ENCODE measurements around the gene ZNF644.

Gene ZNF644

DNA sequence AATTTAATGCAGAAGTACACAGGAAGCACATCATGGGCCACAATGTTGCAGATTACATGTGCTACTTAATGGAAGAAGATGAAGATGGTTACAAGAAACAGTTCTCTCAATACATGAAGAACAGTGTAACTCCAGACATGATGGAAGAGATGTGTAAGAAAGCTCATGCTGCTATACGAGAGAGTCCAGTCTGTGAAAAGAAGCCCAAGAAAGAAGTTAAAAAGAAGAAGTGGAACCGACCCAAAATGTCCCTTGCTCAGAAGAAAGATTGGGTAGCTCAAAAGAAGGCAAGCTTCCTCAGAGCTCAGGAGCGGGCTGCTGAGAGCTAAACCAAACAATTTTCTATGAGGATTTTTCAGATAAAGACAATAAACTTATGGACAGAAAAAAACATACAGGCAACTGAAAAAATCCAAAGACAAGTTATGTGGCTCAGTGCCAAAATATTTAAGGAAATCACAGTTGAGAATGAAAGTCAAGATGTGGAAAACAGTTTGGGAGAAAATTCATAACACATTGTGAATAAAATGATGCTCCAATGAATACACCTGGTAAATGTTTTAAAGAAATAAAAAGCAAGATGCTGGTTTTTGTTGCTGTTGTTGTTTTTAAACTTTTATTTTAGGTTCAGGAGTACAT lies 2.8 kb upstream of the ZNF644 start:
- WGBS (ENCODE audit: insufficient coverage, insufficient read length): no CpG with 5 or more reads among the region's 3 CpGs
- Histone ChIP-seq H3K4me3 (ENCODE audit: low read length) (no peak overlapping the region), H3K9me3 (ENCODE audit: control insufficient read depth, insufficient read depth, low read length) (no peaks in the 10 kb centered on the region), H3K4me1 (ENCODE audit: control insufficient read depth, insufficient read depth, low read length) (peaks cover 3% of the 10 kb centered on the region; the same call in 1 of the 2 replicates), H3K36me3 (ENCODE audit: control insufficient read depth, insufficient read depth, low read length) (no peaks in the 10 kb centered on the region), H3K27ac (ENCODE audit: low read length) (no peak overlapping the region), H3K27me3 (ENCODE audit: control insufficient read depth, insufficient read depth, low read length) (no peaks in the 10 kb centered on the region)
- DNase-seq (ENCODE audit: low read depth, low spot score): no peak

DNA sequence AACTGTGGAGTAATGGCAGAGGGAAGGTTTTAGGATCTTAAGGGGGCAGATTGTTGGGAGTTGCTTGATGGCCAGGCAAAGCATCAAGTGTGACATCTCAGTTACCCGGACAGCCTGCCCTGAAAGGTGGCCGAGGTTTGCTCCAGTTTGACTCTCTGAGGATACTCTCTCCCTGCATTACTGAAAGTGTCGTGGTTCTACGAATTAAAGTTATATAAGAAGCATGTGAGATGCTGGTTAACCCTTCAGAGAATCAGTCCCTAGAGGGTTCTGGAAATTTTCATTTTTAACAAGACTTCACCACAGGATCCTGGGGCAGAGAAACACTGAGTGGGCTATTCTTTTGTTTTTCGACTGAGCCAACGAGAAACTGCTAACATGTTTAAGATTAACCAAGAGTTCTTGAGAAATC lies 689 bp upstream of the ZNF644 start:
- no peaks in the 10 kb centered on the region for H3K36me3 ChIP-seq (ENCODE audit: control insufficient read depth, insufficient read depth, low read length)
- H3K27me3 ChIP-seq (ENCODE audit: control insufficient read depth, insufficient read depth, low read length): no peaks in the 10 kb centered on the region
- no peak for DNase-seq (ENCODE audit: low read depth, low spot score)
- peaks cover 3% of the 10 kb centered on the region; the same call in 1 of the 2 replicates for H3K4me1 ChIP-seq (ENCODE audit: control insufficient read depth, insufficient read depth, low read length)
- WGBS (ENCODE audit: insufficient coverage, insufficient read length): no CpG with 5 or more reads among the region's 6 CpGs
- H3K9me3 ChIP-seq (ENCODE audit: control insufficient read depth, insufficient read depth, low read length): no peaks in the 10 kb centered on the region
- H3K4me3 ChIP-seq (ENCODE audit: low read length): peak overlapping the region; percentile 59; the same call in 1 of the 2 replicates
- no peak overlapping the region for H3K27ac ChIP-seq (ENCODE audit: low read length)

DNA sequence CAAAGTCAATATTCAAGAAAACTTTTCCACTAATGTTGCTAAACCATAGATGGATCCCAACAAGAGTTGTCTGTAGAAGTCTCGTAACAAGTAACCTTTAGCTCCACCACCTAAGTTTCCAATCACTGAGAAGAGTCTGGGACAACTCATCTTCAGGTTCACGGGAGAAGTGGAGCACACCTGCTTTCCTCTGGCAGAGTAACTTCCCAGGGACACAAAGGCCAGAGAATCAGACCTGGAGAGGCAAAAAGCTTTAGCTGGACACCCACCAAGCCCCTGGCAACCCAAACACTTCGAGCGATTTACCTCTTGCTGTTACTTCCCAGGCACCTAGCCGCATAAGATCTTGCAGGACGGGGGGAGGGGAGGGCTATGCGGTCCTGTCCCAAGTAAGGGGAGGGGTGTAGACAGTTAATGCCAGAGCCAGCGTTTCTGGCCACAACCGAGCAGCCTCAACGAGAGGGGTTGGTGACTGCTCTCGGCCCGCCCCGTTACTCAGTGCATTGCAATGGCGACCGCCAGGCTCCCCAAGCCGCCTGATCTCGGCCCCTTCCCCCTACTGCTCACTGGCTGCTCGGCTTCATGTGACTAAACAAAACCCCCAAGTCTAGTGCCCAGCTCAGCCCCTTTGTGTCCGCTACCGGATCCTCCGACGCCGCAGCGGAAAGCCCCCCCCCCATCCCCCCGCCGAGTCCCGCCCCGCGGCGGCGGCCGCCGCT lies 709 bp downstream of the ZNF644 start:
- Histone ChIP-seq H3K4me1 (ENCODE audit: control insufficient read depth, insufficient read depth, low read length) (peaks cover 4% of the 10 kb centered on the region; the same call in 1 of the 2 replicates), H3K9me3 (ENCODE audit: control insufficient read depth, insufficient read depth, low read length) (no peaks in the 10 kb centered on the region)

DNA sequence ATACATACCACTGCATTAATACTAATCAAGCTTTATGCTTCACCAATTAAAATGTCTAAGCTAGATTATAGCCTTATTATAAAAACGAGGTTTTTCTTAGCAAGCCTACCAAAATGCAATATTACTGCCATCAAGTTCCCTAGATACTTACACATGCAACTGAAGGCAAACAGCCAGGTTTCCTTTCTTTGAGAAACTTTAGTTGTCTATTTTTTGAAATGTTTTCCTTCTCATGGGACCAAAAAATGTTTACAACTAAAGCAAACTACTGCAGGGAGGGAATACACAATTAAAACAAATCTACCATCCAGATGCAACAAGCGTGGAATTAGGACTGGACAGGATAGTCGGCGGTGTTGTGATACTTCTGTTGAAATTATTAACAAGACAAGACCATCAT lies 1.3 kb downstream of the ZNF644 start:
- no peak for DNase-seq (ENCODE audit: low read depth, low spot score)
- Histone ChIP-seq H3K4me3 (ENCODE audit: low read length) (peak overlapping the region; percentile 59; the same call in 1 of the 2 replicates), H3K36me3 (ENCODE audit: control insufficient read depth, insufficient read depth, low read length) (no peaks in the 10 kb centered on the region), H3K9me3 (ENCODE audit: control insufficient read depth, insufficient read depth, low read length) (no peaks in the 10 kb centered on the region), H3K27me3 (ENCODE audit: control insufficient read depth, insufficient read depth, low read length) (no peaks in the 10 kb centered on the region), H3K27ac (ENCODE audit: low read length) (no peak overlapping the region), H3K4me1 (ENCODE audit: control insufficient read depth, insufficient read depth, low read length) (peaks cover 5% of the 10 kb centered on the region; the same call in 1 of the 2 replicates)
- WGBS (ENCODE audit: insufficient coverage, insufficient read length): no CpG with 5 or more reads among the region's 4 CpGs

More for the DNA sequence above, 709 bp downstream of the ZNF644 start:
- H3K27me3 ChIP-seq (ENCODE audit: control insufficient read depth, insufficient read depth, low read length): no peaks in the 10 kb centered on the region
- H3K27ac ChIP-seq (ENCODE audit: low read length): peak overlapping the region; percentile 22
- no CpG with 5 or more reads among the region's 33 CpGs for WGBS (ENCODE audit: insufficient coverage, insufficient read length)
- H3K4me3 ChIP-seq (ENCODE audit: low read length): peak overlapping the region; percentile 59; the same call in 1 of the 2 replicates
- no peaks in the 10 kb centered on the region for H3K36me3 ChIP-seq (ENCODE audit: control insufficient read depth, insufficient read depth, low read length)
- DNase-seq (ENCODE audit: low read depth, low spot score): peak; percentile 54

DNA sequence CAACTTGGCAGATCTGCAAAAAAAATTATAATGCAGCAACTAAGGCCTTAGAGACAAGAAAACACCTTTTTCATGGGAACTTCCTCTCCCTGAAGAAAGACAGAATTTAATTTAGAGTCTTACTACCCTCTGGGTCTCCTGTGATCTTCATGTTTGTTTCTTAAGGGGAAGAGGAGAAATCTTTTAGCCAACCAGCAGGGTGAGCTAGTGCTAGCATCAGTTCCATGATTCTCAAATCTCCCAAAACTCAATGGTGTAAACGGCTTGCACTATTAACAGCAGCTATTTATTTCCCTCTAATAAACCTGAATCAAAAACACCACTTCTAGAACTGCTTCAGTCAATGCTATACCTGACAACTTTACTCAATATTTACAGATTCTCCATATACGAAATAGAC lies 3.8 kb downstream of the ZNF644 start:
- H3K9me3 ChIP-seq (ENCODE audit: control insufficient read depth, insufficient read depth, low read length): no peaks in the 10 kb centered on the region
- no peak overlapping the region for H3K27ac ChIP-seq (ENCODE audit: low read length)
- H3K4me3 ChIP-seq (ENCODE audit: low read length): no peak overlapping the region
- H3K4me1 ChIP-seq (ENCODE audit: control insufficient read depth, insufficient read depth, low read length): peaks cover 6% of the 10 kb centered on the region; the same call in 1 of the 2 replicates
- H3K27me3 ChIP-seq (ENCODE audit: control insufficient read depth, insufficient read depth, low read length): no peaks in the 10 kb centered on the region
- WGBS (ENCODE audit: insufficient coverage, insufficient read length): no CpG with 5 or more reads among the region's 2 CpGs
- no peaks in the 10 kb centered on the region for H3K36me3 ChIP-seq (ENCODE audit: control insufficient read depth, insufficient read depth, low read length)
- no peak for DNase-seq (ENCODE audit: low read depth, low spot score)

DNA sequence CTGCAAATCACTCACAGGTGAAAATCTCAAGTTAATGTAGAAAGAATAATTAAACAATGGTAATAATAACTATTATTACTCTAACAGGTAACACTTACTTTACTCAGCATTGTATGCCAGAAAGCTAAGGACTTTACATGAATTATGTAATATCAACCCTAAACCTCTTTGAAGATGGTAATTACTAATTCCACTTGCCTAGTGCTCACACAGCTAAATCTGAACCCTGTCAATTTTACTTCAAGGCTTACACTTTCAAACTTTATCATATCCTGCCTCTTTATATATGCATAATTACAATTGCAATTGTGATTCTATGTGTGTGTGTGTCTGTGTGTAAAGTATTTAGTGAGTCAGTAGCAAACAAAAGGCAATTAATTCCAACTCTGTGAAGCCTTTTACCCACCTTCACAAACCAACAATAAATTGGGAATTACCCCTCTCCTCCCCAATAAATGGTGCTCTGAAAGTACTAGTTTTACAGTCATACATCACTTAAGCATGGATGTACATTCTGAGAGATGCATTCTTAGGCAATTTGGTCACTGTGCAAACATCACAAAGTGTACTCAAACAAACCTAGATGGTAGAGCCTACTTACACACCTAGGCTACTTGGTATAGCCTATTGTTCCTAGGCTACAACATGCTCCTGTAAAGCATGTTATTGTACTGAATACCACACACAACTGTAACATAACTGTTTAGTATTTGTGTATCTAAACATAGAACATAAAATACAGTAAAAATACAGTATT lies 5.9 kb downstream of the ZNF644 start:
- DNase-seq (ENCODE audit: low read depth, low spot score): no peak

DNA sequence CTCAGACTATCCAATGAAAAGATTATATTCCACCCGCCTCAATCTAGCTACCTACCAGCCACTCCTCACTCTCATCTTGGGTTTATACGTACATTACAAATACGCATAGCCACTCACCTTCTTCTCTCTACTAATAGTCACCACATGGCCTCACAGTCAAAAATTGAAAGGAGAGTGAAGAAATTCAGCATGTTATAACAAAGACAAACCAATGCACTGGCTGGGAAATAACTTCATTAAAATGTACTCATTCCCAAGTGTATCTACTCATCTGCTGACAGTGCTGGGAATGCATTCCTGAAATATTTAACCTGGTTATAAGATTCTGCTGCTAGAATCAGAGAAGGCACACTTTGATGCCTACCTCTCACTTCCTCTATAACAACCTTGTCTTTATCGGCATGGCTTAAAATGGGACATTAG lies 6.5 kb downstream of the ZNF644 start:
- Histone ChIP-seq H3K27me3 (ENCODE audit: control insufficient read depth, insufficient read depth, low read length) (no peaks in the 10 kb centered on the region), H3K4me1 (ENCODE audit: control insufficient read depth, insufficient read depth, low read length) (peaks cover 3% of the 10 kb centered on the region; the same call in 1 of the 2 replicates), H3K4me3 (ENCODE audit: low read length) (no peak overlapping the region), H3K36me3 (ENCODE audit: control insufficient read depth, insufficient read depth, low read length) (no peaks in the 10 kb centered on the region), H3K27ac (ENCODE audit: low read length) (no peak overlapping the region), H3K9me3 (ENCODE audit: control insufficient read depth, insufficient read depth, low read length) (no peaks in the 10 kb centered on the region)
- DNase-seq (ENCODE audit: low read depth, low spot score): no peak
- no CpG with 5 or more reads among the region's 4 CpGs for WGBS (ENCODE audit: insufficient coverage, insufficient read length)

More for the DNA sequence above, 5.9 kb downstream of the ZNF644 start:
- Histone ChIP-seq H3K36me3 (ENCODE audit: control insufficient read depth, insufficient read depth, low read length) (no peaks in the 10 kb centered on the region), H3K9me3 (ENCODE audit: control insufficient read depth, insufficient read depth, low read length) (no peaks in the 10 kb centered on the region), H3K4me3 (ENCODE audit: low read length) (no peak overlapping the region), H3K27ac (ENCODE audit: low read length) (no peak overlapping the region), H3K27me3 (ENCODE audit: control insufficient read depth, insufficient read depth, low read length) (no peaks in the 10 kb centered on the region), H3K4me1 (ENCODE audit: control insufficient read depth, insufficient read depth, low read length) (peaks cover 3% of the 10 kb centered on the region; the same call in 1 of the 2 replicates)

DNA sequence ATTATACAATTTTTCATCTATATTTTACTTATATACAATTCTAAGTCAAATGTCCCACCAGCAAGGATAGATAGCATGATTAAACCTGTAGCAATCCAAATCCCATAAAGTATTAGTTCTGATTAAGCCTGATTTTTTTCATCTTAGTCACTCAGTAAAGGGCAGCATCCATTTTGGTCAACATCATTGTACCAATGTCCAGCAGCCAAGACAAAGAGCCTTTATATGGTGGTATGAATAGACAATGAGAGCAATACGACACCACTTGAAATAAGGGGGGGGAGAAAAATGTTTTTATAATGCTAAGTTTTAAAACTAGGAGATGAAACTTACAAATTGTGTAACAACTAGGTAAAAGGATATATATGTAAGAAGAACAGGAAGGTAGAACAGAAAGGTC lies 7.4 kb downstream of the ZNF644 start:
- no CpG with 5 or more reads among the region's 1 CpG for WGBS (ENCODE audit: insufficient coverage, insufficient read length)
- DNase-seq (ENCODE audit: low read depth, low spot score): no peak
- peaks cover 3% of the 10 kb centered on the region; the same call in 1 of the 2 replicates for H3K4me1 ChIP-seq (ENCODE audit: control insufficient read depth, insufficient read depth, low read length)
- no peak overlapping the region for H3K4me3 ChIP-seq (ENCODE audit: low read length)
- no peak overlapping the region for H3K27ac ChIP-seq (ENCODE audit: low read length)
- no peaks in the 10 kb centered on the region for H3K36me3 ChIP-seq (ENCODE audit: control insufficient read depth, insufficient read depth, low read length)
- H3K9me3 ChIP-seq (ENCODE audit: control insufficient read depth, insufficient read depth, low read length): no peaks in the 10 kb centered on the region
- H3K27me3 ChIP-seq (ENCODE audit: control insufficient read depth, insufficient read depth, low read length): no peaks in the 10 kb centered on the region

DNA sequence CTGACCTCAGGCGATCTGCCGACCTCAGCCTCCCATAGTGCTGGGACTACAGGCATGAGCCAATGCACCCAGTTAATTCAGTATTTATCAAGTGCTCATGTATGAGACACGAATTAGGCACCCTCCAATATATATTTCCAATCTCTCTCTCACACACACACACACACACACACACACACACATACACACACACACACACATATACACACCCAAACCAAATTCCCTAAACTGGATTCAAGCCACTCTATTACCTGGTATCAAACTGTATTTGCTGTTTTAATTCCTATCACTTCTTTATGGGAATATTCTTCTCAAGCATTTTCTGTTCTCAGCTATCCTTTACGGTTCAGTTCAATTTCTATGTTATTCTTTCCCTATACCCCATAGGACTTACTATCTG lies 8.5 kb downstream of the ZNF644 start:
- Histone ChIP-seq H3K4me3 (ENCODE audit: low read length) (no peak overlapping the region), H3K27me3 (ENCODE audit: control insufficient read depth, insufficient read depth, low read length) (no peaks in the 10 kb centered on the region), H3K27ac (ENCODE audit: low read length) (no peak overlapping the region), H3K9me3 (ENCODE audit: control insufficient read depth, insufficient read depth, low read length) (no peaks in the 10 kb centered on the region), H3K4me1 (ENCODE audit: control insufficient read depth, insufficient read depth, low read length) (peaks cover 5% of the 10 kb centered on the region; the same call in 1 of the 2 replicates), H3K36me3 (ENCODE audit: control insufficient read depth, insufficient read depth, low read length) (no peaks in the 10 kb centered on the region)
- WGBS (ENCODE audit: insufficient coverage, insufficient read length): no CpG with 5 or more reads among the region's 4 CpGs
- DNase-seq (ENCODE audit: low read depth, low spot score): no peak

DNA sequence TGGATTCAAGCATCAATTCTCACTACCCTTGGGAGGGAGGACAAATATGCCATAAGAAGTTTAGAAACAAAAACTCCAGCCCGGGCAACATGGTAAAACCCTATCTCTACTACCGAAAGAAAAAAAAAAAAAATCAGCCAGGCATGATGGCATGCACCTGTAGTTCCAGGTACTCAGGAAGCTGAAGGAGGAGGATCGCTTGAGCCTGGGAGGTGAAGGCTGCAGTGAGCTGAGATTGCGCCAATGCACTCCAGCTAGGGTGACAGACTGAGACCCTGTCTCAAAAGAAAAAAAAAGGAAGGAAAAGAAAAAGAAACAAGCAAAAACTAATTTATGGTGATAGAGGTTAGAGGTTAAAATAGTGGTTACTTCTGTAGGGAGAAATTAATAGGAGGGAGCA lies 9.6 kb downstream of the ZNF644 start:
- no CpG with 5 or more reads among the region's 4 CpGs for WGBS (ENCODE audit: insufficient coverage, insufficient read length)
- H3K9me3 ChIP-seq (ENCODE audit: control insufficient read depth, insufficient read depth, low read length): no peaks in the 10 kb centered on the region
- no peak for DNase-seq (ENCODE audit: low read depth, low spot score)
- H3K4me1 ChIP-seq (ENCODE audit: control insufficient read depth, insufficient read depth, low read length): peaks cover 6% of the 10 kb centered on the region; the same call in 1 of the 2 replicates
- no peak overlapping the region for H3K27ac ChIP-seq (ENCODE audit: low read length)
- H3K4me3 ChIP-seq (ENCODE audit: low read length): no peak overlapping the region
- H3K36me3 ChIP-seq (ENCODE audit: control insufficient read depth, insufficient read depth, low read length): no peaks in the 10 kb centered on the region
- no peaks in the 10 kb centered on the region for H3K27me3 ChIP-seq (ENCODE audit: control insufficient read depth, insufficient read depth, low read length)

All from iPS DF 6.9 (cell line).